GM21619 (cell line): Measurements from ENCODE around the gene TOMM20.
"Not testable (repeated sequence)": the region's sequence is repeated elsewhere in the genome, so short reads cannot be mapped to it uniquely, and the experiment has no call there.

Experiments
- ATAC-seq: cut with Tn5 transposase; IDR thresholded peaks from one replicate; pipeline ENCODE4 v1.9.1; 2021; ENCODE audit not compliant: unreplicated experiment

Gene TOMM20

DNA sequence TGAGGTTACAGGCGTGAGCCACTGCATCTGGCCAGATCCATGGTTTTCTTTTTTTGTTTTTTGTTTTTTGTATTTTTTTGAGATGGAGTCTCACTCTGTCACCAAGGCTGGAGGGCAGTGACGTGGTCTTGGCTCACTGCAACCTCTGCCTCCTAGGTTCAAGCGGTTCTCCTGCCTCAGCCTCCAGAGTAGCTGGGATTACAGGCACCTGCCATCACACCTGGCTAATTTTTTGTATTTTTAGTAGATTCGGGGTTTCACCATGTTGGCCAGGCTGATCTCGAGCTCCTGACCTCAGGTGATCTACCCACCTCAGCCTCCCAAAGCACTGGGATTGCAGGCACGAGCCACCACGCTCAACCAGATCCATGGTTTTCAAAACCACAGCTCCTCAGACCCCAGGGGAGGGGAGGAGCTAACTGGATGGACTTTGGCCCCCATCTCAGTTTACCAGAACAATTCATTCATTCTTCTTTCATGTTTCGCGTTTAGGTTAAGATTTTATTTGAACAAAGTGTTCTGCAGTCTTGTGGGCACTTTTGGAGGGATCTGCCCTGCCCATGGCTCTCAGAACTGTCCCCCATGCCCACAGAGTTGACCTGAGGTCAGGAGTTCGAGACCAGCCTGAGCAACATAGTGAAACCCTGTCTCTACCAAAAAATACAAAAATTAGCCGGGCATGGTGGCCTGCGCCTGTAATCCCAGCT, 43.1 kb downstream of the TOMM20 start:
- ATAC-seq = not testable (repeated sequence)

DNA sequence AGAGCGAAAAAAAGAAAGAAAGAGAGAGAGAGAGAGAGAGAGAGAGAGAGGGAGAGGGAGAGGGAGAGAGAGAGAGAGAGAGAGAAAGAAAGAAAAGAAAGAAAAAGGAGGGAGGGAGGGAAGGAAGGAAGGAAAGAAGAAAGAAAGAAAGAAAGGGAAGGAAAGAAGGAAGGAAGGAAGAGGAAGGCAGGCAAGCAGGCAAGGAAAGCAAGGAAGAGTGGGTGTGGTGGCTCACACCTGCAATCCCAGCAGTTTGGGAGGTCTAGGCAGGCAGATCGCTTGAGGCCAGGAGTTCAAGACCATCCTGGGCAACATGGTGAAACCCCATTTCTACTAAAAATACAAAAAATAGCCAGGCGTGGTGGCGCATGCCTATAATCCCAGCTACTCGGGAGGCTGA, 47.8 kb downstream of the TOMM20 start:
- not testable (repeated sequence) for ATAC-seq

DNA sequence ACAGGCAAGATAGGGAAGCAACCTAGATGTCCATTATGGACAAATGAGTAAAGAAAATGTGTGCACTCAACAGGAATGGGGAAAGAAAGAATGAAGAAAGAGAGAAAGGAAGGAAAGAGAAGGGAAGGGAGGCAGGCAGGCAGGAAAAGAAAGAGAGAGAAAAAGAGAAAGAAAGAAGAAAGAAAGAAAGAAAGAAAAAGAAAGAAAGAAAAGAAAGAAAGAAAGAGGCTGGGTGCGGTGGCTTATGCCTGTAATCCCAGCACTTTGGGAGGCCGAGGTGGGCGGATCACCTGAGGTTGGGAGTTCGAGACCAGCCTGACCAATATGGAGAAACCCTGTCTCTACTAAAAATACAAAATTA, 48.4 kb downstream of the TOMM20 start:
- ATAC-seq = not testable (repeated sequence)

DNA sequence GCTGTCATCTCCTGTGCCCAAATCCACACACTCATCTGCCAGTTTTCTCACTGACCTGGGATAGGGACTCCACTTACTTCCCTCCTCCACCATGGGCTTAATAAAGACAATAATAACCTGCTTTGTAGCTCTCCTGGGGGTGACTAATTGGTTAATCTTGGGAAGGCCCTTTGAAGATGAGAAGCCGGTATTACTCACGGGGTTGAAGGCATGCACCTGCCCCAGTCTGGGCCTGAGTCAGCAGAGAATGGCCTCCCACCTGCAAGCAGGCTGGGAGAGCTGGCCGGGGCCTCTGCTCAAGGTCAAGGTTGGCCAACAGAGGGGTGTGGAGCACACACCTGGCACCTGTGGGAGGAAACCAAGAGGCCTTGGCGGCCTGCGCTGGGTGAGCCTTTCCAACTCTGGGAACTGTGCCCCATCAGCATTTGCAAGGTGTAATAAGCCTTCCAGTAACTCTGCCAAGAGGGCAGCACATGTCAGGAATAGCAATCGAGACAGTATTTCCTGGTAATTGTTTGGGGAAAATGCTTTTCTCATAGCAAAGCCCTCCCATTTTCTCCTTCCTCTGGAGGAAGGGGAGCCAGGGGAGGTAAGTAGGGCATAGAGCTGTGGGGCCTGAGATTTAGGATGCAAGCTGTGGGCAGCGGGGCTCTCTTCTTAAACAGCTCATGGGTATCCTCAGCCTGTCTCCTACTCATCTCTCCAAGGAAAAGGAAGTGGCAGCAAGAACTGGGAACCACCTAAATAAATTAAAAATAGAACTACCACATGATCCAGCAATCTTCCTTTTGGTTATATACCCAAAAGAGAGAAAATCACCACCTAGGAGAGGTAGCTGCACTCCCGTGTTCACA, 49.0 kb downstream of the TOMM20 start:
- no peak for ATAC-seq

DNA sequence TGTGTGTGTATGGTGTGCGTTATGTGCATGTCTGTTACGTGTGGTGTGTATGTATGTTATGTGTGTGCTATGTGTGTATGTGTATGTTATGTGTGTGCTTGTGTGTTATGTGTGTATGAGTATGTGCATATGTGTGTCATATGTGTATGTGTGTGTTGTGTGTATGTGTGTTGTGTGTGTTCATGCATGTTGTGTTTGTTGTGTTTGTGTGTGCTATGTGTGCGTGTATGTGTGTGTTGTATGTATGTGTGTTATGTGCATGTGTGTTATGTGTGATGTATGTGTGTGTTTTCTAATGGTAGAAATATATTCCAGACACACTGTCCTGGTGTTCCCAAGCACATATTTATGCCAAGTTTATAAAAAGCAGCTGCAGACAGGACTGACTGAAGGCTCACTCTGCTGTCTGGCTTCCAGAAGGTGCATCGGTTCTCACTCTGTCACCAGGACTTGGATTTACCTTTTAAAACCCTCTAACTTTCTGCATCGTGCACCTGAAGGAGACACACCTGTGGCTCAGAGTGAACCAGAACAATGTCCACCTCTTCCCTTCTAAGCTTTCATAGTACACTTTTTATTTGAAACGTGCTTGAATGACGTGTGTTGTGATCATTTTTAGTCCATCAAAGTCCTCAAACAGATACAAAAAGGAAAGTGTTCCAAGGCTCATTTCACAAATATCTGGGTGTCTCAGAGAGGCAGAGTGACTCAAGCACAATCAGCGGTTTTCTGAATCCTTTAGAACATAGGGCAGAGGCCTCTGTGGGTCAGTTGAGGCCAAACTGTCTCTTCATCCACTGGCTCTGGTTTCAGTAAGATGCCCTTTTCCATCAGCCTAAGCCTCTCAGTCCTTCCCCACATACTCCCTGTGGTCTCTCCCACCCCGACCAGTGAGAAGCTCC, 49.9 kb downstream of the TOMM20 start:
- no peak for ATAC-seq

DNA sequence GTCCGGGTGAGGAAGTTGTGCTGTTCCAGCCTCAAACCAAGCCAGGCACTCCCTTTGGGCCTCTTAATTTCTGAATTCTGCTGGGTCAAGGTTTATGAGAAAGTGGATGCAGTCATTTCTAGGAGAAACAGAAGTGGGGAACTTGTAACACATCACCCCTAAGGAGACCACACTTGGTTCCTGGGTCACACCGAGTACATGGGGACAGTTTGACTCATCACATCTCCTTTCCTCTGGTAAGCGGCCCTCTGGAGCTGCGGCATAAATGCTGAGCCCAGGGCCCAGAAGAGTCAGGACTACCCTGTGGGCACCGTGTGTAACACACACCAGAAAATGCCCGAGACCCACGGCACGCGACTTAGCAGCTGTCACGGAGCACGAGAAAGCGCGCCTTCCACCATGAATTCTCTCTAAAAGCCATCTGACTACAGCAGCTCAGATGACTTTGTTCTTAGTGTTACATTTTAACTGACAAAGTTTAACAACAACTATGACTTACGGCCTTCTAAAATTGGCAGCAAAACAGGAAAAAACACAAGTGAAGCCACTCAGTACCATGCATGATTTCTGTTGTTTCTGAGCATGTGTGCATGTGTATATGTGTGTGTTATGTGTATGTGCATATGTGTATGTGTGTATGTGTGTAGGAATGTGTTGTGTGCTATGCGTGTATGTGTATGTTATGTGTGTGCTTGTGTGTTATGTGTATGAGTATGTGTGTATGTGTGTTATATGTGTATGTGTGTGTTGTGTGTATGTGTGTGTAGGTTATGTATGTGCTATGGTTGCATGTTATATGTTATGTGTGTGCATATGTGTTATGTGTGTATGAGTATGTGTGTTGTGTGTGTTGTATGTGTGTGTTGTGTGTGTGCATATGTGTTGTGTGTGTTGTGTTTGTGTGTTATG, 50.8 kb downstream of the TOMM20 start:
- peak; percentile 33 for ATAC-seq

DNA sequence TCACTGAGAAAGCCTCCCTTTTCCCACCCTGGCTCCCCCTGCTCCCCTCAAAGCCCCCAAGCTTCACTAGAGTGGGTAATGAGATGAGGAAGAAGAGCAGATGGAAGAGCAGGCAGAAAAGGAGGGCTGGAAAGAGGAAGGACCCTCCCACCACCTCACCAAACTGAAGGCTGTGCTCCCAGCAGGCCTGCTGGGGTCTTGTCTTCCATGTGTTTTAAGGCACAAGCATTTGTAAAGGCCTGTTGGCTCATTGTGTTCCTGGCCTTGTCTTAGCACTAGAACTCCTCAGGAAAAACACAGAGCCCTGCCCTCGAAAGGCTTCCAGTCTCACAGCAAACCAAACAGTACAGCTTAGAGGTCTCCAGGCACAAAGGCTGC, 51.5 kb downstream of the TOMM20 start:
- no peak for ATAC-seq

DNA sequence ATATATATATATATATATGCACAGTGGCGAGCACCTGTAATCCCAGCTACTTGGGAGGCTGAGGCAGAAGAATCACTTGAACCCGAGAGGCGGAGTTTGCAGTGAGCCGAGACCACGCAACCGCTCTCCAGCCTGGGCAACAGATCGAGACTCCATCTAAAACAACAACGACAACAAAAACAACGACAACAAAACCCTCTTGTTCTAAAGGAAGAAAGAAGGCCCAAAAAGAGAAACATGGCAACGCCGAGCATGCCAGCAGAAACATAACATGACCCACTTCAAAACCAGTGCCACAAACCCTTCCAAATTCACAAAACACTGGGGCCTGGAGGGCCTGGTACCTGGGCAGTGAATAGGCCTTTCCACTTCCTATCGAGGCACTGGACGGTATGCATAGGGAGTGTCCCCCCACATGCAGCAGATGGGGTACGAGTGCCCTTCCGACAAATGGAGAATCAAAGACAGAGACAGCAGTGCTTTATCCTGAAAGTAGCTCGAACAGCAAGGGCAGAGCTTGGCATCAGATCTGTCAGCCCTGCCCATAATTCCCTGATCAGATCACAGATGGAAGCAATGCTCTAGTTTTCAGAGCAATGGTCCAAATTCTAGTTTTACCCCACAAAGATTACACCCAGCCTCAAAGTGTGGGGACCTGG, 52.0 kb downstream of the TOMM20 start:
- no peak for ATAC-seq

DNA sequence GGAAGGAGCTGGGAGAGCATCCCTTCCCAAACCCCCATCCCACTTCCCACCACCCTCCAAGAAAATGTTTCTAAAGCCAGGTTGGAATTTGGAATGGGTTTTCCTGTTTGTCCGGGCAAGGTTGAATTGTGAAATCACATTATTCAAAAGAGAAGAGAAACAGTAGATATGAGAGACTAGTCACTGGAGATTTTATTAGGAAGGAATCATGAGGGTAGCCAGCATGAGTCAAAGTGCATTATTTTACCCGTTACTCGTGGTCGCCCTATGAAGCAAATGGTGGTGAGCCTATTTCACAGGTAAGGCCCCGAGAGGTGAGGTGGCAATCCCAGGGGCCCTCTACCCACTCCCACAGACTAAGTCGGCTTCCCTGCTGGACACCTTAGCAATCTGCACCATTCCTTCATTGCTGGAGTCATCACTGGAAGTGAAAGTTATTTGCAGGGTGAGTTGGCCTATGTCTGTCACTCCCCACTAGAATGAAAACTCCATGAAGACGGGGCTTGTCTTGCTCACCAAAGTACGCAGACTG, 52.8 kb downstream of the TOMM20 start:
- ATAC-seq = no peak

DNA sequence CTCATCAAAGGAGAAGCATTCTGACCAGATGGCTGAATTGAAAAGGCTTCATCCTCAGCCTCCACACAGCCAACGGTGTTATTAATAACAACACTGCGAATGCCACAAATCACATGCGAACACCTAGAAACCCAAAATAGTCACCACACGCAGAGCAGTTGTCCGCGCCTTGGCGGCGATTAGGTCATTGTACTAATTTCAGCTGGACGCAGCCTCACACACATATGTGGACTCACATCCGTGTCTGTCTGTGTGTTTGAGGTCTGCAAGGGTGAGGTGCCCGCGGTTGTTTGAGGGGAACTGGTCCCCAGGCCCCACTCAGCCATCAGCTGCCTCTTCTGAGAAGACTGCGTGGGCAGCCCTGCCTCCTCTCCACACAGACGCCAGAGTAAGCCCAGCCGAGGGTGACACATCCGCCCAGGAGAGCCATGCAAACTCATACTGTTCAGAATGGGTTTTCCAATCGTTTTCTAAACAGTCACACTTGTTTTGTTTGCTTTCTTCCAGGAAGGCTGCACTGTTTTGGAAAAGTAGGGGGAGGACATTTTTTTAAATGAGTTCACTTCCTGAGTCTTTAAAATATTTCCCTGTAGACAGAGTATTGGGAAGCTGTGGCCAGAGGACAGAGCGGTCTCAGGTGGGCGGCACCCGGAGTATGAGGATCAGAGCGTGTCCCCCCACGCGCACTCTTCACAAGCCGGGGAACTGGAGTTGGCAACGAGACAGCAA, 53.4 kb downstream of the TOMM20 start:
- ATAC-seq = peak; percentile 49

DNA sequence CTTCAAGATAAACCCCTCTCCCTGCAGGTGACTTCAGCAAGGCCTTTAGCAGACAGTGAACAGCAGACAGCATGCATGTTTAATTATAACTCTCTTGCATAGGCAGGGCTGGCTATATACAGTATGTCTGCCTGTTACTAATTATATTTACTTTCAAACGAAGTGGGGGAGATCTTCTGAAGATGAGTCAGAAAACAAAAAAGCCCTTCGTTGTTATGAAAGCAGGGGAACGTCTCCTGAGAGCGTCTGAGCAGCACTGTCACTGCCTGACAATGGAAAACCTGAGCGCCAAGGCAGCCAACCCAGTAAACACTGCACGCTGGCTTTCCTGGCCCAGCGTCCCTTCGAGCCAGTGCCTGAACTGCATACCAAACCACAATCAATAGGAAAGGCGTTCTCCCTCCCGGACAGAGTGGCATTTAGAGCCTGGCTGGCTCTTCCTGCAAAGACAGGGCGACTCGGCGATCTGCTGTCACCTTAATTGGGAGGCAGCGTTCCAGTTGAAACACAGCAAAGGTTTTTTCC, 54.1 kb downstream of the TOMM20 start:
- peak; percentile 41 for ATAC-seq

DNA sequence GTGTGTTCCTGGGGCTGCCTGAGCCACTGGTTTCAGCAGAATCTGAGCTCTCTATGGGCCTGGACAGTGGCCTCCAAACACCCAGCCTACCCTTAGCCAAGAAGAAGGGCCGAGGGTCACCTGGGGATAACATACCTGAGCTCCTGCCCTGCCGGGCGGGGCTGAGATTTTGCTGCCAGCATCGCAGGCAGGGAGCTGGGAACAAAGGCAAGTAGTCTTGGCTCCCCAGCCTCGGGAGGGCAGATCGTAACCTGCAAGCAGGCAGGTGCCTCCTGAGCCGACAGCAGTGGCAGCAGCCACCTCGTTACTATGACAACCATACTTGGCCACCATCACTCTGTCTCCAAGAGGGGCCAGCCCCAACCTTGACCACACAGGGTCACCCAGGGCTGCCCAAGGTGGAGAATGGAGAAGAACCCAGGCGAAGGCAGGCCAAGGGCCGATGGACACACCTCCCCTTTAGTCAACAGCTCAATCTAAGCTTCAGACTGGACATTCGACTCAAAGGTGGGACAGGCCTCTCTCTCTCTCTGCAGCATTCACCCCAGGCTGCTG, 54.6 kb downstream of the TOMM20 start:
- ATAC-seq = no peak

DNA sequence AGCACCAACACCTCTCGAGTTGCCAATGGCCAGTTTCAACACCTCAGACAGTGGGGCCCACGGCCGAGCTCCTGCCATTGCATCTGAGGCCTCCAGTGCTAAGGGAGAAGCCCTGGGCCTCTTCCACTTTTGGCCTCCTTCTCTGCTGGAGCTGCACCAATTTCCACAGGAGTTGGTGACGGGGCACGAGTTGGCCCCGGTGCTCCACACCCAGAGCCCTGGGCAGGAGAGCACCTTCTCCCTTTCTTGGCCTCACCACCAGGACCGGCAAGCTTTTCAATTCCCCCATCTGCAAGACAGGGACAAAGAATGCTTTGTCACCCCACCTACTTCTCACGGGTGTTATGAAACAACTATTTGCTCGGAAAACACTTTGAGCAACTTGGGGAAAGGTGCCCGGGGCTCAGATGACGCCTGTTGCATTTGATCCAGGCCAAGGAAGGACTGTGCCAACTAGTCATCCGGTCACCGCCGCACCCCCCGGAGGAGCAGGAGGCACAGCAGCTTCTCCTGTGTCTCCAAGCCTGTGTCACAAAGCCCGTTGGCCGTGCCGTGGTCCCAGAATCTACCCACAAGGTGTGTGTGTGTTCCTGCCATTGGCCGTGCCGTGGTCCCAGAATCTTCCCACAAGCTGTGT, 55.2 kb downstream of the TOMM20 start:
- no peak for ATAC-seq

DNA sequence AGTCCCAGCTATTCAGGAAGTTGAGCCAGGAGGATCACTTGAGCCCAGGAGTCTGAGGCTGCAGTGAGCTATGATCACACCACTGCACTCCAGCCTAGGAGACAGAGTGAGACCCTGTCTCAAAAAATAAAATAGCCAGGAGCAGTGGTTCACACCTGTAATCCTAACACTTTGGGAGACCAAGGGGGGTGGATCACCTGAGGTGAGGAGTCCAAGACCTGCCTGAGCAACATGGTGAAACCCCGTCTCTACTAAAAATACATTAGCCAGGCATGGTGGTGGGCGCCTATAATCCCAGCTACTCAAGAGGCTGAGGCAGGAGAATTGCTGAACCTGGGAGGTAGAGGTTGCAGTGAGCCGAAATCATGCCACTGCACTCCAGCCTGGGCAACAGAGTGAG, 56.1 kb downstream of the TOMM20 start:
- not testable (repeated sequence) for ATAC-seq

DNA sequence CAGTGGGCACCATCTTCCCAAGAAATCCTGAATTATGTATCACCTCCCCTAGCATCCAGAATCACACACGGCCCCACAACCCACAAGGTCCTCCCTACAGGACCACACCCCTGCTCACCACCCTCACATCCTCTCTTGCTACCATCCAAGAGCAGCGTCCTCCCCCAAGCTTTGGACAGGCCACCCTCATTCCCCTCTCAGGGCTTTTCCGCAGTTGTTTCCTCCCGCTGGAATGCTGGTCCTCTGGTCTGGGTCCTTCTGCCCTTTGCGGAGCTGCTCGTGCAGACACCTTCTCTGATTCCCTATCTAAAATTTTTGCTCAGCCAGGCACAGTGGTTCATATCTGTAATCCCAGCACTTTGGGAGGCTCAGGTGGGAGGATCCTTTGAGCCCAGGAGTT, 56.5 kb downstream of the TOMM20 start:
- ATAC-seq = no peak

DNA sequence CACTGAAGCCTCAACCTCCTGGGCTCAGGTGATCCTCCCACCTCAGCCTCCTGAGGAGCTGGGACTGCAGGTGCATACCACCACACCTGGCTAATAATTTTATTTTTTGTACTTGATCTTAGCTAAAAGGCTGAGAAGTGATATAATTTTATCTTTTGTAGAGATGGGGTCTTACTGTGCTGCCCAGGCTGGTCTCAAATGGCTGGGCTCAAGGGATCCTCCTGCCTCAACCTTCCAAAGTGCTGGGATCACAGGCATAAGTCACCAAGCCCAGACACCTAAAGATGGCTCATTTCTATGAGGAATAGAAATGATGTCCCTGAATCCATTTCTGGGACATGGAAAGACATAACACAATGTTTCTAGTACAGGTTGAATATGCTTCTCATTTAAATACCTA, 57.8 kb downstream of the TOMM20 start:
- ATAC-seq = no peak

DNA sequence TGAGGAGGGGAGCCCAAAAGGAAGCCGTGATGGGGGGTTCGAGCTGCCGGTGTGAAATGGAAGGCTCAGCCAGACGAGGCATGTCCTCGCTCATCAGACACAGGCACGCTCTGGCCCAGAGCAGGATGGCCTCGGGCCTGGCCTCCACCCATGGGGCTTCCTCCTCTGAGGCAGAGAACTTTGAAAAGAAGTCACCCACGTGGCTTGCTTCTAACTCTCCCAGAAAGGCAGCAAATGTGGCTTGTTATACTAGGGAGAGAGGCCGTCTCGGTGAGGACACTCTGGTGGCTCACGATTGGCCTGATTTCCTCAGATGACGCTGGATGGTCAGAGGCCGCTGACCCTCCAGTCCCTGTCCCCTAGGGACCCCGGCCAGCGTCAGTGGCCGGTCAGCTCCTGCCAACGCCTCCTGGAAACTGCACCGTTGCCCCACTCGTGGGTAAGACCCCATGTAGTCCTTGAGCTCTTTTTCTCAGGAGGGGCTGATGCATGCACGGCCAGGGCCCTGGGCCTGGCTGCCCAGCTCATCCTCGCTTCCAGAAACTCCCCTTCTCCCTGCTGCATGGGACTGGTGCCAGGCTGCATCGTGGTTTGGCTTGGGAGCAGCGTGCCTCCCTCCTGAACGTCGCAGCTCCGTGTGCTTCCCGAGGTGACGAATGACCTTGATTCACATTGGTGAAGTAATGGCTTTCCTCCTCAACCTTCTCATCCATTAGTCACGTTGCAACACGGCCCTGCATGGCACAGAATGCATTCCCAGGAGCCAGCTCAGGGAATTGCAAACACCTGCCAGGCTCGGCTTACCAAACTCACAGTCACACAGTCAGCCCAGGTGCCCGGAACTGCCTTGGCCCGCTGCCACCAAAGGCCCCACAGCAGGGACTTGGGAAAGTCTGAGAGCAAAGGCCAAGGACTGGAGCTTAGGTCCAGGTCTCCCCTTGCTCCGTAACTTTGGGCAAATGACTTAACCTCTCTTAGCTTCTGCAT, 58.8 kb downstream of the TOMM20 start:
- ATAC-seq = no peak
